ENCODE data around the gene ZNF296.

DNA sequence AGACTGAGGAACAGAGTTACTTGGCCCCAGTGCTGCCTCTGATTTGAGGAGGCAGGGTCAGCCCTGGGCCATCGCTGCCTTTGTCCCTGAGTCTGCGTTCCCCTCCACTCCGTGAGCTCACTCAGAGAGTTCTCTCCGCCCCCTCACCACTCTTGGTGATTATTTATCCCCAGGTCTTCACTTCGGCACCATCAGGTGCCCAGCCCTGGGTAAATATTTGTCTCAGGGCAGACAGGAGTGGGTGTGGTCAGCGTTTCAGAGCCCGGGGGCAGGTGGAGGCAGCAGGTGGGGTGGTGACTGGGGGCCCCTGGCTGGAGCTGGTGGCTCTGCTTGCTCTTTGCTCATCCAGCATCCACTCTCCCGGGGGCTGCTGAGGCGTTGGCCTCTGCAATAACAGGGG lies 37.4 kb upstream of the ZNF296 start:
- TF ChIP-seq EZH2phosphoT487 (IDR thresholded peaks at IDR 0.05; ENCODE audit: borderline replicate concordance, low read depth, low read length) = no peak
- no peak for TF ChIP-seq CTCF (conservative IDR thresholded peaks at IDR 0.05; ENCODE audit: low read length)

Measured in OCI-LY7 (cell line).